Dendritic cell treated with granulocyte-macrophage colony-stimulating factor and Interleukin-4, amounts not matched to agents 40 ng/mL and 50 ng/mL, for 4 days (primary cell): ENCODE data around the gene NPTX1.

Experiments
- H3K27ac Mint-ChIP-seq: one replicate; pipeline ENCODE4 v1.8.0; 2022; ENCODE audit warnings: mild to moderate bottlenecking, mixed read lengths
- H3K27me3 Mint-ChIP-seq: one replicate; pipeline ENCODE4 v1.8.0; 2022; ENCODE audit warnings: mild to moderate bottlenecking, mixed read lengths
- H3K36me3 Mint-ChIP-seq: one replicate; pipeline ENCODE4 v1.8.0; 2022; ENCODE audit warnings: low read depth, mixed read lengths
- H3K4me1 Mint-ChIP-seq: one replicate; pipeline ENCODE4 v1.8.0; 2022; ENCODE audit warnings: low read depth, mixed read lengths
- H3K4me3 Mint-ChIP-seq: one replicate; pipeline ENCODE4 v1.8.0; 2022; ENCODE audit warnings: mild to moderate bottlenecking, moderate library complexity, mixed read lengths
- H3K9me3 Mint-ChIP-seq: one replicate; pipeline ENCODE4 v1.8.0; 2022; ENCODE audit warnings: mixed read lengths
- intact Hi-C: fragments of 100-400 bp; cut with micrococcal nuclease; formaldehyde crosslinking; loops from one replicate; pipeline ENCODE4 v1.15.0; 2022

Gene NPTX1

DNA sequence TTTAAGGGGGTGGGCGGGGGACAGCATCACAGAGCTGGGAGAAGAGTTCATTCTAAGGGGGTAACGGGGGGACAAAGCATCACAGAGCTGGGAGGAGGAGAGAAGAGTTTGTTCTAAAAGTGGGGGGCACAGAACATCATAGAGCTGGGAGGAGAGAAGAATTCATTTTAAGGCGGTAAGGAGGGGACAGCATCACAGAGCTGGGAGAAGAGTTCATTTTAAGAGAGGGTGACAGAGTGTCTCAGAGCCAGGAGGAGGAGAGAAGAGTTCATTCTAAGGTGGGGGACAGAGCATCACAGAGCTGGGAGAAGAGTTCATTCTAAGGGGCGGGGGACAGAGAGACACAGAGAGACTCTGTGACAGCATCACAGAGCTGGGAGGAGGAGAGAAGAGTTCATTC is 33.6 kb downstream of the NPTX1 start:
- Mint-ChIP-seq H3K4me1 (no peaks in the 10 kb centered on the region), H3K9me3 (no peaks in the 10 kb centered on the region), H3K36me3 (no peaks in the 10 kb centered on the region), H3K4me3 (no peak overlapping the region), H3K27me3 (no peaks in the 10 kb centered on the region), H3K27ac (no peak overlapping the region)
- intact Hi-C loops, result no loop called here

DNA sequence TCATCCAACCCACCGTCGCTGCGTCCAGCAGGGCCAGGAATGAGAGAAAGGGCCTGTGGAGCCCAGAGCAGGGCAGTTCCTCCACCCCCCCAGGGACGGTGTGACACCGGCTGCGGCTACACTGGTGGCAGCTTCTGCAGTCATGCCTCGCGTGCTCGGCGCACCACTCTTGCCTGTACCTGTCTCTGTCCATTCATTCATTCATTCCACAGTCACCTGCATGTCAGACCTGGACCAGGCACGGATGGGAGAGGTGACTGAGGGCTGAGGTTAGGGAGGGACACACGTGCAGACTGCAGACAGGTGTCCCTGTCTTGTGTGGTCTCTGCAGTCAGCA is 34.1 kb downstream of the NPTX1 start:
- Mint-ChIP-seq H3K4me3 (no peak overlapping the region), H3K27me3 (no peaks in the 10 kb centered on the region), H3K27ac (no peak overlapping the region), H3K9me3 (no peaks in the 10 kb centered on the region), H3K4me1 (no peaks in the 10 kb centered on the region), H3K36me3 (no peaks in the 10 kb centered on the region)
- intact Hi-C loops, result no loop called here

DNA sequence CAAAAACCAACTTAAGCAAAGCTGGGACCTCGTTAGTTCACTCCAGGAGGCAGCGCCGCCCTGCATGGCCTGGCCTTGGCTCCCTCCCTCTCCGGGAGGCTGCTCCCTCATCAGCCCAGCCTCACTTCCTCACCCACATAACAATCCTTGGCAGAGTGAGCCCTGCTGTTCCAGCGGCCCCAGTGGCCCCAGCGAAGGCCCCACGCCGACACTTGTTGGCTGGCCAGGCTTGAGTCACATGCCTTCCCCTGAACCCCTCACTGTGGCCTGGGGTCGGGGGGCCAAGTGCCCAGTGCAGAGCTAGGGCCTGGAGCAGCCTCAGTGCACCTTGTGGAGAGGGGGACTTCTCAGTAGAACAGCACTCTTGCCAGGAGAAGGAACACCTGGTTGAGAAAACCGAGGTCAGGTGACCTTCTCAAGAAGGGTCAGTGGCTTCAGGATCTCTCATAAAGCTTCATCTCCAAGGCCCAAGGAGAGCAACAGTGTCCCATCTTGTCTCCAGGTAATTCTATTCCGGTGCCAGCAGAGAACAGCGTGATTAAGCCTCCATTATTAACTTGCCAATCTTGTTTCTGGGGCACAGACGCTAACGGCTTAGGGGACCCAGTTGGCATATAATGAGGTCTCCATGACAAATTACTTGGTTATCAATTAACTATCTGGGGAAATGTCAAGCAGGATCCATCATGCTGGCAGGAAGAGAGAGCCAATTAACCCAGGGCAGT is 34.6 kb downstream of the NPTX1 start:
- no peaks in the 10 kb centered on the region for H3K4me1 Mint-ChIP-seq
- H3K9me3 Mint-ChIP-seq, result no peaks in the 10 kb centered on the region
- H3K27me3 Mint-ChIP-seq, result no peaks in the 10 kb centered on the region
- H3K36me3 Mint-ChIP-seq, result no peaks in the 10 kb centered on the region
- intact Hi-C loops, result no loop called here
- no peak overlapping the region for H3K27ac Mint-ChIP-seq
- H3K4me3 Mint-ChIP-seq, result no peak overlapping the region

DNA sequence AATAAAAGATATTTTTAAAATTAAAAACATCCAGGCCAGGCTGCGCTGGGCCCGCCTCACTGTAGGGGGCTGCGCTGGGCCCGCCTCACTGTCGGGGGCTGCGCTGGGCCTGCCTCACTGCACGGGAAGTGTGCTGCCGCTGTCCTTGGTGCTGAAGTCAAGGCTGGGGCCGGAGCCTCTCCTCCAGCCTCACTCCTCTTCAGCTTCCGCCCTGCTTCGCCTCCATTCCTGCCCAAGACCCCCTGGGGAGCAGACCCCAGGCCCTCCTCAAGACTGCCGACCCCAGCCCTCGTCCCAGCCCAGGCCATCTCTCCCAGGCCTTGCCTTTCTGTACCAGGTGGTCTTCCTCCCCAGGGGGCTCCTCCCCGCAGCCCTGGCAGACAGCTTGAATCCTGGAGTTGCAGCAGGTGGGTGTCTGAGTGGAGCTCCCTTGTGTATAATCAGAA is 35.3 kb downstream of the NPTX1 start:
- H3K9me3 Mint-ChIP-seq, result no peaks in the 10 kb centered on the region
- no peaks in the 10 kb centered on the region for H3K36me3 Mint-ChIP-seq
- no peaks in the 10 kb centered on the region for H3K4me1 Mint-ChIP-seq
- intact Hi-C loops, result no loop called here
- no peak overlapping the region for H3K27ac Mint-ChIP-seq
- H3K27me3 Mint-ChIP-seq, result no peaks in the 10 kb centered on the region
- no peak overlapping the region for H3K4me3 Mint-ChIP-seq

DNA sequence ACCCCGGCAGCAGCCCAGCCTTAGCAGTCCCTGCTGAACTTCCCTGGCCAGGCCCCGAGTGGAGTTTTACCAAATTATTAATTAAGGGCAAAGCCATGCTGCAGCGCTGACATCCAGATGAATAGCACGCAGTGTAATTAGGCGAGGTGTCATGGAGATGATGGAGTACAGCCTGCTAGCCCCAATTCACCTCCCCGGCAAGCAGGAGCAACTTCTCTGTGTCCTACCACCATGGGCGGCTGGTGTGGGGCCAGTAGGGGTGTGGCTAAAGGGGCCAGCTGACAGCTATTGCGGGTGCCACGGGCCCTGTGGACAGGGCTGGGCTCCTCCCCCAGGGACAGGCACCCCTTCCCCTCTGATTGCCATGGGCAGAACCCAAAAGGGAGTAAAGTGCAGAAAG is 36.9 kb downstream of the NPTX1 start:
- no peak overlapping the region for H3K4me3 Mint-ChIP-seq

DNA sequence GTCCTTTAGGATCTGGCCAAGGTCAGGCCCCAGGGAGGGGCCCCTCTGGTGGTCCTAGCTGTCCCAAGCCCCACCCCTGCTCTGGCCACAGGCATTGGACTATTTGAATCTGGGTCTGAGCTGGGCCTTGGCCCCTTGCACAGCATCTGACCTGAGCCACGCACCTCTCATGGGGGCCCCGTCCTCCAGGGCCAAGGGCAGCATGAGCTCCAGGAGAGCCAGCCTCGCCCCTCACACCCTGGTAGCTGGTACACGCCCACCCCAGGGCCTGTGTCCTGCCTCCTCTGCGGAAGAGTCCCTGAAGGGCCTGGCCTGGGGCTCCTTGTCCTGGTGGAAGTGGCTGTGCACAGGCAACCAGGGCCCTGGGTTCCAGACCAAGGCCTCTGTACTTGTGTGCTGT is 37.6 kb downstream of the NPTX1 start:
- intact Hi-C loops, result no loop called here
- Mint-ChIP-seq H3K27ac (no peak overlapping the region), H3K4me1 (no peaks in the 10 kb centered on the region), H3K27me3 (no peaks in the 10 kb centered on the region), H3K9me3 (no peaks in the 10 kb centered on the region), H3K4me3 (no peak overlapping the region), H3K36me3 (no peaks in the 10 kb centered on the region)

More for the DNA sequence above, 36.9 kb downstream of the NPTX1 start:
- H3K27me3 Mint-ChIP-seq, result no peaks in the 10 kb centered on the region
- H3K27ac Mint-ChIP-seq, result no peak overlapping the region
- intact Hi-C loops, result no loop called here
- no peaks in the 10 kb centered on the region for H3K9me3 Mint-ChIP-seq
- H3K36me3 Mint-ChIP-seq, result no peaks in the 10 kb centered on the region
- no peaks in the 10 kb centered on the region for H3K4me1 Mint-ChIP-seq

DNA sequence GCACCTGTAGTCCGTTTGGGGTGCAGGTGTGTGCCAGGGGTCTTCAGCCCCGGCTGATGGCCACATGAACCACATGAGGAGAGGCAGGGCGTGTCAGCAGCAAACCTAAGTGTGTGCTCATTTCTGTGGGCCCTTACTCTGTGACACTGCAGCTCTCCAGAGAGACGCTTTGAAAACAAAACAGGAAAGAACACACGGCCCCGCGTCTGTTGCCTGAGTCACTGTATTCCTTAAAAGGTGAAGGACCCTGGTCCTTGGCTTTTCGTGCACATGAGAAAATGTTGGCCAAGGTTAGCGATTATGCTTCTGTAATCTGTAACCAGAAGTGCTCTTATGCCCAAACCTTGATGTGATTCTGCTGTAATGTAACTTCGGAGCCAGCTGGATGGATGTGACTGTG is 38.9 kb downstream of the NPTX1 start:
- Mint-ChIP-seq H3K27ac (no peak overlapping the region), H3K27me3 (no peaks in the 10 kb centered on the region), H3K4me3 (no peak overlapping the region), H3K9me3 (no peaks in the 10 kb centered on the region), H3K4me1 (no peaks in the 10 kb centered on the region), H3K36me3 (no peaks in the 10 kb centered on the region)
- intact Hi-C loops, result no loop called here

DNA sequence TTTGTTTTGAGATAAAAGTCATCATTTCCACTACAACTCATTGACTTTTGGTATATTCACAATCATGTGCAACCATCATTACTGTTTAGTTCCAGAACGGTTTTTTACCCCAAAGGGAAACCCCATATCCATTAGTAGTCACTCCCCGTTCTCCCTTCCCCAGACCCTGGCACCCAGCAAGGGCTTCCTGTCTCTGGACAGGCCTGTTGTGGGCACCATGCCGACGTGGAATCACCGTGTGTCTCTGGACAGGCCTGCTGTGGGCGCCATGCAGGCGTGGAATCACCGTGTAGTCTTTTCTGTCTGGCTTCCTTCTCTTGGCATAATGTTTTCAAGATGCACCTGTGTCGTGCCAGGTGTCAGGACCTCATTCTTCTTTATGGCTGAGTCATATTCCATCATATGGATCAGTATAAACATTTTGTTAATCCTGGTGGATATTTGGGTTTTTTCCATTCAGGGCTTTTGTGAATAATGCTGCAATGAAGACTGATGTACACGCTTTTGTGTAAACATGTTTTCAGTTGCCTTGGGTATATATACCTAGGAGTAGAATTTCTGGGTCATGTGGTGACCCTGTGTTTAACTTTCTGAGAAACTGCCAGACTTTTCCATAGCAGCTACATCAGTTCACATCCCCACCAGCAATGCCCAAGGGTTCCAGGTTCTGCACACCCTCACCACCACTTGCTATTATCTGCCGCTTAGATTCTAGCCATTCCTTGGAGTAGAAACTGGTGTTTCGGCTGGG is 42.3 kb downstream of the NPTX1 start:
- Mint-ChIP-seq H3K27ac (no peak overlapping the region), H3K27me3 (no peaks in the 10 kb centered on the region), H3K4me3 (no peak overlapping the region)

DNA sequence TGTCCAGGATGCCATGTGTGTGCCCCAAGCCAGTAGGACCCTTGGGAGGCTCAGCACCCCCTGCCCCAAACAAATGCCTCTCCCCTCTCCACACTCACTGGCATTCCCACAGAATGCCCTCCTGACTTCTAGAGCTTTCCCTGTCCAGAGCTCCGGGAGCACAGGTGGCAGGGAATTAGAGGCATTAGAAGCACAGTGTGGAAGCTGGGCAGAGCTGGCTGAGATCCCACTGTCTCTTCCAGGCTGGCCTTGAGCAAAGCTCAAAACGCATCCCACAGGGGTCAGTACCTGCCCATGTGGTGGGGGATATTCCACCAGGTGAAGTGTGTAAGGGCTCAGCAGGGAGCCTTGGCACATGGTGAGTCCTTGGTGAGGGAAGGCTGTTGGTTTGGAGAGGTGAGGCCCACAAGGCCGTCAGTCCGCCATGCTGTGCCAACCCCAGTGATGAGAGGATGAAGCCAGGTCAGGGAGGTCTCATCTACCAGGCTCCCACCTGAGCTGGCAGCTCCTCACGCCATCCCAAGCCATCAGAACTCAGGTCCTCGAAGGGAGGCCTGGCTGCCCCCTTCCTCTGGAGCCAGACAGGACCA is 43.4 kb downstream of the NPTX1 start:
- intact Hi-C loops, result no loop called here
- Mint-ChIP-seq H3K27me3 (no peaks in the 10 kb centered on the region), H3K4me1 (no peaks in the 10 kb centered on the region), H3K27ac (no peak overlapping the region), H3K9me3 (no peaks in the 10 kb centered on the region), H3K36me3 (no peaks in the 10 kb centered on the region), H3K4me3 (no peak overlapping the region)

More for the DNA sequence above, 42.3 kb downstream of the NPTX1 start:
- intact Hi-C loops, result no loop called here
- no peaks in the 10 kb centered on the region for H3K4me1 Mint-ChIP-seq
- no peaks in the 10 kb centered on the region for H3K36me3 Mint-ChIP-seq
- H3K9me3 Mint-ChIP-seq, result no peaks in the 10 kb centered on the region

DNA sequence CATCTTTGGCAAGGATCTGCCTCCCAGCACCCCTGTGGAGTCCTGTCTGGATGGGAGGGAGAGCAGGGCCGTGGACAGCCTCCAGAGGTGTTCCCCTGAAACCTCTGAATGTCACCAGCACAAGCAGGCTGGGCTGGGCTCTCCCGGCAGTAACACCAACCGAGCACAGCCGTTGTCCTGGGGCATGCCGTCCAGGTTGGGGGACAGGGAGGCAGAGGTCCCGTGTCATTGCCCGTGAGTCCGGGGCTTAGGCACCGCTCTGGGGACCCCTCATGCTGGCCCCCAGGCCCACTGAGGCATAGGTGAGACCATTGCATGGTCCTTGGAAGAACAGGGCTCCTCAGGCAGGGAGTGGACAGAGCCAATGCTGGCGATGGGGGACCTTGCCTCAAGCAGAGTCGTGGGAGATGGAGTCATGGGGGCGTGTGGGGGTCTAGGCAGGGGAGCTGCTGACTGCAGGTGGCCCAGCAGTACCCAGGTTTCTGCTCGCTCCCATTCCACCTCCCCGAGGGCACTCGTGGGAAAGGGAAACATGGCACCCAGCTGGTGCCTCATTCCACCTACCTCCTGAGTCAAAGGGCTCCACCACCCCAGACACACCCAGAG is 44.0 kb downstream of the NPTX1 start:
- H3K4me3 Mint-ChIP-seq, result no peak overlapping the region
- H3K27me3 Mint-ChIP-seq, result no peaks in the 10 kb centered on the region

DNA sequence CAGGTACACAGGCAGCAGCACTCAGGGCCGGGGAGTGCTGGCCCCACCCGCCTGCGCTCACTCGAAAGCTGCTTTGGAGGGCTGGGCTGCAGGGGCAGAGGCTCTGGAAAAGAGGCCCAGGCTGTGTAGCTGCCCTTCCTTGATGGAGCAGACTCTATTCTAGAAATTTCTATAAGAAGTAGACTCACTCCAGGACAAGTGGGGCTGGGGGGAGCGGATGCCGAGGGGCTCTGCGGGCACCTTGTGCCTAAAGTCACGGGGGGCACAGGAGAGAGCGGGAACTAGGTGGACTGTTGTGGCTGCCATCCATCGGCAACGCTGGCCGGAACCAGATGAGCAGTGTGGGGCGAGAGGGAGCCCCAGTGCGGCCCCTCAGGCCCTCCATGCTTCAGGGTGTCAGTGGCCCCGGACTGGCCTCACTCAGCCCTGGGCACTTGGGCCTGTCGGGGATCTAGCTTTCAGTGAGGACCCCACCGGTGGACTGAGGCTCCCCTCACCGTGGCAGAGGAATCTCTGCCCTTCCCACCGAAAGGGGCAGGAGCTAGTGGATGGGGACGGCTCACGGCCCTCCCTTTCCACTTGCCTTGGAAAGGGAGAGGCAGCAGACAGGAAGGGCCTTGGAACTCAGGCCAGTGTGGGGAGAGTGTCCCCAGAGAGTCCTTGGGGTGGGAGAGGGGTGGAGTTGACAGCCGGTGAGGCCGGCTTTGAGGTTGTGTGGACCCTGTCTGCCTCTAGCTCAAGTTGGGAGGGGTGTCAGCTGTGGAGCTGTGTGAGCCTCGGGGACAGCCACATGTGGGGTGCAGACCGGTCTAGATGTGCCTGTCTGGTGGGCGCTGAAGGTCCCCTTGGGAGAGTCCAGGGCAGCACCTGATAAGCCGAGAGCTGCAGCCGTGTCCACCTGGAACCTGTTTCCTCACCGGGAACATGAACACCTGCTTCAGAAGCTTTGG is 44.9 kb downstream of the NPTX1 start:
- Mint-ChIP-seq H3K4me1 (peaks cover 7% of the 10 kb centered on the region), H3K4me3 (no peak overlapping the region), H3K36me3 (no peaks in the 10 kb centered on the region), H3K27me3 (peaks cover under 1% of the 10 kb centered on the region), H3K27ac (no peak overlapping the region), H3K9me3 (no peaks in the 10 kb centered on the region)
- intact Hi-C loops, result no loop called here

More for the DNA sequence above, 44.0 kb downstream of the NPTX1 start:
- H3K9me3 Mint-ChIP-seq, result no peaks in the 10 kb centered on the region
- intact Hi-C loops, result no loop called here
- H3K4me1 Mint-ChIP-seq, result no peaks in the 10 kb centered on the region
- H3K27ac Mint-ChIP-seq, result no peak overlapping the region
- H3K36me3 Mint-ChIP-seq, result no peaks in the 10 kb centered on the region

DNA sequence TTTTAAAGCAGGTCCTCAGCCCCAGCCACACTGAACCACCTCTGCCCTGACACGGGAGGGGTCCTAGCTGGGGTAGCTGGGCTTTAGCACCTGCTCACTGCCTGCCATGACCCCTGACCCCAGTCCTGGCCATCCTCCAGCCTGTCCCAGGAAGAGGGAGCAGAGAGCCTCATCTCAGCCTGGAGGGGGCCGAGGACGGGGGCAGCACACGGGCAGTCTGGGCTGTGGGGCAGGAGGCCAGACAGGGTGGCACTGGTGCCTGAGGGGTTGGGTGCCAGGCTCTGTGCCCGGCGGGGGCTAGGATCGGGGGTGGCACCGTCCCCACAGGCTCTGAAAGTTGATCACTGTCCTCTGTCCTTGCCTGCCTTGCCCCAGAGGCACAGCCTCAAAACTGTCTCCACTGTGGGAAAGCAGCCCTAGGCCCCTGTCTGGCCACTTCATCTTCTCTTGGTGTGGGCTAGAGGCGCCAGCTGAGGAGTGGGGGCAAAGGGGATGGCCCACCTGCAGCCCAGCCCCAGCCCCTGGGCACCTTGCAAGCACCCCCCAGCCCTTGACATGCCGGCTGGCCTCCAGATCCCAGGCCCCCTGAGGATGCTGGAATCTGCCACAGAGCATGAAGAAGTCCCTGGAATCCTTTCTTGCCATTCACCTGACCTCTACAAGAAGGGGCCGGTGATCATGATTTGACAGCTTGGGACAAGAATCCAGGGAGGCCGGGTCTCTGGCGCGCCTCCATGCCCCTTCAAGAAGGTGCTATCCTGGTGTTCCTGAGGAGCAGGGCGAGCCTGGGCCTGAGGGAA is 45.8 kb downstream of the NPTX1 start:
- Mint-ChIP-seq H3K9me3 (no peaks in the 10 kb centered on the region), H3K27me3 (peaks cover 4% of the 10 kb centered on the region), H3K36me3 (no peaks in the 10 kb centered on the region), H3K4me3 (no peak overlapping the region), H3K27ac (no peak overlapping the region), H3K4me1 (peaks cover 7% of the 10 kb centered on the region)
- intact Hi-C loops, result no loop called here
